BE2C (cell line): ENCODE measurements around the gene CORO1C.

Experiments used
- DNase-seq: peaks from one replicate; pipeline ENCODE4 v3.0.0-alpha.2; 2020
- H3K27me3 ChIP-seq: fragments of 250-450 bp; sonication (Bioruptor Pico); 2 replicates; pipeline ENCODE4 v1.5.1; 2020; ENCODE audit warnings: mild to moderate bottlenecking
- H3K36me3 ChIP-seq: fragments of 250-450 bp; sonication (Bioruptor Pico); 2 replicates; pipeline ENCODE4 v1.5.1; 2020; ENCODE audit warnings: mild to moderate bottlenecking
- H3K4me1 ChIP-seq: fragments of 250-450 bp; sonication (Bioruptor Pico); 2 replicates; pipeline ENCODE4 v1.5.1; 2020
- H3K4me3 ChIP-seq: 2 replicates; pipeline ENCODE4 v1.5.1; 2011; ENCODE audit warnings: low read depth, low read length
- H3K9me3 ChIP-seq: fragments of 250-450 bp; sonication (Bioruptor Pico); 2 replicates; pipeline ENCODE4 v1.5.1; 2020
- CTCF ChIP-seq: IDR thresholded peaks from 2 replicates; pipeline ENCODE4 v1.5.1; 2012; ENCODE audit warnings: mild to moderate bottlenecking, low read depth, low read length

The CORO1C gene

GRCh38 chr12:108722463-108722862 lies 8.9 kb downstream of the CORO1C start:
- H3K4me1 ChIP-seq = peaks cover 16% of the 10 kb centered on the region
- no peaks in the 10 kb centered on the region for H3K9me3 ChIP-seq
- no peak for DNase-seq
- H3K36me3 ChIP-seq = peaks cover 3% of the 10 kb centered on the region
- TF ChIP-seq CTCF = no peak
- H3K27me3 ChIP-seq = no peaks in the 10 kb centered on the region
- H3K4me3 ChIP-seq = no peak overlapping the region

DNA sequence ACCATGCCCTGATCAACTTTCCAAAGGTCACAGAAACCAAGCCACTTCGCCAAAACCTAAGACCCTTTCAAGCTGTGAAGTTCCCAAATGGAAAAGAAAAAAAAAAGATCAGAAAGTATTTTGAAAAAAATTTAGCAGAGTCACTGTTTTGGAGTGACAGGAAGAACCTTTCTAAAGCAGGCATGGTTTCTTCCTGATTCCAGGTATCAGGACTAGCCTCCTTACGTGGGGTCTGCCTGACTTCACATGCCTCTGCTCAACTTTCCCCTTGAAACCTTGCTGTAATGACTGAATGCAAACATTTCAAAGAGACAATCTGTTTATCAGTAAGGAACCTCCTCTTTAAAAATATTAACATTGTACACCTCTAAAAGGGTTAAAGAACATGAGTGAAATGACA lies 9.5 kb downstream of the CORO1C start:
- H3K9me3 ChIP-seq = no peaks in the 10 kb centered on the region; the same call in 1 of the 2 replicates
- H3K36me3 ChIP-seq = peaks cover 10% of the 10 kb centered on the region
- H3K4me3 ChIP-seq = no peak overlapping the region
- DNase-seq = no peak
- no peak for TF ChIP-seq CTCF
- H3K4me1 ChIP-seq = peaks cover 22% of the 10 kb centered on the region
- H3K27me3 ChIP-seq = no peaks in the 10 kb centered on the region

GRCh38 chr12:108720757-108721514 lies 10.4 kb downstream of the CORO1C start:
- peaks cover 12% of the 10 kb centered on the region for H3K36me3 ChIP-seq
- H3K4me1 ChIP-seq = peaks cover 30% of the 10 kb centered on the region
- H3K4me3 ChIP-seq = no peak overlapping the region
- DNase-seq = no peak
- no peak for TF ChIP-seq CTCF
- H3K27me3 ChIP-seq = no peaks in the 10 kb centered on the region
- no peaks in the 10 kb centered on the region; the same call in 1 of the 2 replicates for H3K9me3 ChIP-seq

DNA sequence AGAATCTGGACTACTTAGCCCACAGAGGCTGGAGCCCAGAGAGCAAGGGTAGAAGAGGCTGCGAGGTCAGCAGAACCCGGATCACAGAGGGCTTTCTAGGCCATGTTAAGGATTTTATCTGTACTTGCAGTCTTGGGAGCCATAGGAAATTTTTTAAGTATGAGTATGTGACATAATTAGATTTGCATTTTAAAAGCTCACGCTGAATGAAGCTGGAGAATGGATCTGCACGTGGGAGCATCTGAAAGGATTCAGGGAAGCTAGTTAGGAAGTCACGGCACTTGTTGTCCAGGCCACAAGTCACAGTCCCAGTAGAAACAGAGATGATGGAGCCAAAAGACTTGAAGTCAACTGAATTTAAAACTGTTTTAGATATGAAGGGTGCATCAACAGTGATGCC lies 14.1 kb downstream of the CORO1C start:
- TF ChIP-seq CTCF = no peak
- DNase-seq = no peak
- no peaks in the 10 kb centered on the region; the same call in 1 of the 2 replicates for H3K9me3 ChIP-seq
- peaks cover 15% of the 10 kb centered on the region for H3K4me1 ChIP-seq
- H3K36me3 ChIP-seq = peaks cover 12% of the 10 kb centered on the region
- H3K4me3 ChIP-seq = no peak overlapping the region
- H3K27me3 ChIP-seq = no peaks in the 10 kb centered on the region

DNA sequence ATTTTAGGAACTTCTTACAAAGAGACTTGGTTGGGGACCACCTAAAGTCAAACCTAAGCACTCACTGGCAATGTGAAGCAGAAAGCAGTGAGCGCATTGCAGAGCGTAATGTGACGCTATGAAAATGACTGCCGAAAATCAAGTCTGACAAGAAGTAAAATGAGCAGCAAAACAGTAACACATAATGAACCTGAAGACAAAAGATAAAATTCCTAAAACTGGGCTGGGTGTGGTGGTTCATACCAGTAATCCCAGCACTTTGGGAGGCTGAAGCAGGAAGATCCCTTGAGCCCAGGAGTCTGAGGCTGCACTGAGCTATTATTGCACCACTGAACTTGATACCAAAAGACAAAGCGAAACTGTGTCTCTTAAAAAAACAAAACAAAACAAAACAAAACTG lies 16.5 kb downstream of the CORO1C start:
- Histone ChIP-seq H3K9me3 (no peaks in the 10 kb centered on the region; the same call in 1 of the 2 replicates), H3K36me3 (peaks cover 12% of the 10 kb centered on the region), H3K27me3 (no peaks in the 10 kb centered on the region), H3K4me3 (no peak overlapping the region), H3K4me1 (peaks cover 15% of the 10 kb centered on the region)
- DNase-seq = no peak
- TF ChIP-seq CTCF = no peak

GRCh38 chr12:108713471-108713870 lies 17.8 kb downstream of the CORO1C start:
- peaks cover 12% of the 10 kb centered on the region for H3K36me3 ChIP-seq
- TF ChIP-seq CTCF = no peak
- H3K27me3 ChIP-seq = no peaks in the 10 kb centered on the region
- H3K9me3 ChIP-seq = no peaks in the 10 kb centered on the region; the same call in 1 of the 2 replicates
- H3K4me3 ChIP-seq = no peak overlapping the region
- peaks cover 15% of the 10 kb centered on the region for H3K4me1 ChIP-seq
- no peak for DNase-seq
